NB4 (cell line): ENCODE measurements around the gene NUDCD3.

ENCODE experiments used
- DNase-seq: peaks from one replicate; pipeline ENCODE4 v3.0.0; 2010; ENCODE audit warnings: low read depth
- H3K4me3 ChIP-seq: one replicate; pipeline ENCODE4 v1.5.1; 2011; ENCODE audit warnings: mild to moderate bottlenecking, low read depth, low read length, moderate library complexity
- CTCF ChIP-seq: IDR thresholded peaks from one replicate; pipeline ENCODE4 v1.5.1; 2012; ENCODE audit warnings: low read depth, low read length
- MAX ChIP-seq: IDR thresholded peaks from 2 replicates; pipeline ENCODE4 v1.6.1; 2011; ENCODE audit warnings: low read depth, low read length
- MYC ChIP-seq: IDR thresholded peaks from 2 replicates; pipeline ENCODE4 v1.6.1; 2011; ENCODE audit warnings: low read depth, low read length
- POLR2A ChIP-seq: IDR thresholded peaks from 2 replicates; pipeline ENCODE4 v1.6.1; 2011; ENCODE audit warnings: mild to moderate bottlenecking; ENCODE audit not compliant: insufficient read length; ENCODE audit errors: extremely low read depth

Gene NUDCD3

GRCh38 chr7:44531421-44532380 is 41.2 kb upstream of the NUDCD3 start:
- TF ChIP-seq MAX (no peak), POLR2A (no peak), CTCF (no peak), MYC (no peak)
- DNase-seq = no peak
- no peak overlapping the region for H3K4me3 ChIP-seq

GRCh38 chr7:44530990-44531389 is 40.5 kb upstream of the NUDCD3 start:
- no peak overlapping the region for H3K4me3 ChIP-seq
- no peak for DNase-seq
- TF ChIP-seq MYC (no peak), MAX (no peak), CTCF (no peak), POLR2A (no peak)

GRCh38 chr7:44524811-44525388 is 34.4 kb upstream of the NUDCD3 start:
- TF ChIP-seq MAX (no peak), POLR2A (no peak), CTCF (no peak), MYC (no peak)
- no peak for DNase-seq
- H3K4me3 ChIP-seq = no peak overlapping the region

GRCh38 chr7:44522315-44522714 is 31.9 kb upstream of the NUDCD3 start:
- DNase-seq = no peak
- no peak overlapping the region for H3K4me3 ChIP-seq
- TF ChIP-seq MYC = no peak
- no peak for TF ChIP-seq CTCF
- no peak for TF ChIP-seq POLR2A
- TF ChIP-seq MAX = no peak

- H3K4me3 ChIP-seq = no peak overlapping the region
- DNase-seq = no peak
- TF ChIP-seq MAX = no peak
- no peak for TF ChIP-seq CTCF
- TF ChIP-seq POLR2A = no peak
- no peak for TF ChIP-seq MYC
Observed at GRCh38 chr7:44521347-44522095, 31.1 kb upstream of the NUDCD3 start.
